UCSD-AML1 (cell line): Measurements from ENCODE around the gene SERGEF.

ENCODE experiments used
- DNase-seq: peaks from one replicate; lab custom pipeline; 2025; ENCODE audit not compliant: unreplicated experiment; lab: John Stamatoyannopoulos, UW

Gene SERGEF

DNA sequence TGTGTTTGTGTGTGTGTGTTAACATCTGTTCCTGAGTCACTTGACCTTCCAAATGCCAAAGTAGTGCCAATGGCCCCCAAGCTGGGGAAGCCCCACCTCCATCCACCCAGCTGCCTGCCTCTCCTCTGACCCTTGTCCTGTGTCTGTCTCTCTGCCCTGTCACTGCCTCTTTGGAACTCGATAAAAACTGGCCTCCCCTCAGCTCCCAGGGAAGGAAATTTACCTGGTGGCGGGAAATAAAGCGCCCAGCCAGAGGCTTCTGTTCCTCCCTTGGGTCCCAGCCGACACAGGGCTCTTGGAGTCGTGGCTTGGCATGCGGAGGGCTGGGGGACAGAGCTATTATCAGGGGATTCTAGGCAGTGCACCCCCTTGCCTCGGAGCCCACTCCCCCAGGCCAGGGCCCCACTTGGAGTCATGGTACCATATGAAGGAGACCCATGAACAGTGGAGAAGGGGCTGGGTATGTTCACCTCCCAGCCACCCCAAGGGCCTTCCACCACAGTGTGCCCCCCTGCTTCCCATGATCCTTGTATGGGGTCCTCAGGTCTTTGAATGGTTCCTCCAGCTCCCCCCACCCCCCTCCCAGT, 272.1 kb downstream of the SERGEF start:
- no peak for DNase-seq

DNA sequence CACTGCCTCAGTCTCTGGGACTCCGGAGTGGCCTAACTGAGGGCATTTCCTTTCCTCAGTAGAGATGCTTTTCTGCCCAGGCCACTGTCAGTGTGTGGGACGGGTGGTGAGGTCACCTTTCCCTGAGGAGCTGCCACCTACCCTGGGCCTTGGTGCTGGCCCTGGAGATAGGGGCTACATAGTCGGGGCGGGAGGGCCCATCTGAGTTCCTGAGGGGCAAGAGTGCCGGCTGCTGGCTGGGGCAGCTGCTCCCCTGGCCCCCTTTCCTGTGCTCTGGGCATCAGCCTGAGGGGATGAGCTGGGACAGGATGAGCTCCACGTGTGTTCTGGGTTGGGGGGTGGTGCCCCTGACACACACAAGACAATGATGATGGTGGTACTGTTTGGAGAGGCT, 272.9 kb downstream of the SERGEF start:
- DNase-seq = no peak

DNA sequence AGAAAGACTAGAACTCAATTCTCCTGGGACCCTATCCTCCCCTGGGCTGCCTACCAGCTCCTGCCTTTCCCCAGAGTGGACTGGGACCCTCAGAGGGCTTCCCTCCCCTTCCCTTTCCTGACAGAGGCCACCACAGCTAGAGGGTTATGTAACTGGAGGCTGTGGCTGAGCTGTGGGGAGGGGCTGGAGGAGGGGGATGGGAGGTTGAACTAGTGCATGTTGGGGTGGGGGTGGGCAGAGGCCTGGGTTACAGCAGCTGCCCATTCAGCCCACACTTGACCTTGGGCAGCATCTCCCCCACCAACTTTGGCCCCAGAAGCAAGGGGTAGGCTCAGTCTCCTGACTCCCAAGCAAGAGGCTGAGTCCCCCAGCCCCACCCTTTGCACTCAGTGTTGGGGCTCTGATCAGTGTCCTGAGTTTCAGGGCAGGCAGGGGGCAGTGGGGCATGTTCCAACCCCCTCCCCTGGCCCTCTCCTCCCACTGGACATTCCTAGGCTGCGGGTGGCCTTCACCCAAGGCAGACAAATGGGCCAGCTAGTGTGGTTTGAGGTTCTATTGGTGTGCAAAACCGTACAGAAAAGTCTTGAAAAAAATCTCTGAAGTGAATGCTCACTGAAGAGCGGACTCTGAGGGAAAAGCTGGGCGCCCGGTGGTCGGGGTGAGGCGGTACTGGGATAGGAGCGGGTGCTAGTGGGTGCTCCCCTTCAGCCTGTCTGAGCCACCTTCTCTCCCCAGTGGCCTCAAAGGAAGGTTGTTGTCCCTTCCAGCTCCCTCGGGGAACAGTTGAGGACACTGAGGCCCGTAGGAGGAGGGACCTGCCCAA, 274.5 kb downstream of the SERGEF start:
- no peak for DNase-seq
